ENCODE data around the gene GPRIN1.

GPRIN1 gene

GRCh38 chr5:176642675-176643490 is 32.9 kb upstream of the GPRIN1 start:
- DNase-seq: no peak

DNA sequence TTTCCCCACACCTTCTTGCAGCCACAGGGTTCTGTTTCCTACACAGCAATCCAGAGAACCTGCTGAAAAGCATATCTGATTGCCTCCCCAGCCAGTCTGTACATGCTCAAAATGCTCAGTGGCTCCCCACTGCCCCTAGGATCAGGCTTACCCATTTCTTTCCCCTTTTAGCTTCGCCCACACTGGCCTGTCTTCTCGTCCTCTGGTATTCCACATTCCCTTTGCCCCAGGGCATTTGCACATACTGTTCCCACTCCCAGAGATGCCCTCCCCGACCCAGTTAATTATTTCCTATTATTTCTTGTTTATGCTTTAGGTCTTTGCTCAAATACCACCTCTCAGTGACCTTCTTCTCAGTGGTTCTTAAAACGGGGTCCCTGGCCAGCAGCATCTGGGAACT is 30.7 kb upstream of the GPRIN1 start:
- DNase-seq: no peak

GRCh38 chr5:176639981-176640380 is 30.0 kb upstream of the GPRIN1 start:
- DNase-seq: no peak

- no peak for DNase-seq
Observed at GRCh38 chr5:176639208-176639607, 29.3 kb upstream of the GPRIN1 start.

DNA sequence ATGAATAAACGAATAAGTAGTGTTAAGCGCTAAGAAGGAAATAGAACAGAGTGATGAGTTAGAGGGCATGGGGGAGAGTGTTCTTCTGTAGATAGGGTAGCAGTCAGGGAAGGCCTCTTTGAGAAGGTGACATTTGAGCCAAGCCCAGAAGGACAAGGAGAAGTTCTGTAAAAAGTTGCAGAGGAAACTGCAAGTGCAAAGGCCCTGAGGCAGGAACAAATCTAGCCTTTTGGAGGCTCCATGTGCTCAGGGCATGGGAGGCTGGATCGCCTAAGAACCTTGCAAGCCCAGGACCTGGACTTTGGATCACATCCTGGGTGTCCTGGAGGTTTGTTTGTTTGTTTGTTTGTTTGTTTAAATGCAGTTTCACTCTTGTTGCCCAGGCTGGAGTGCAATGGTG is 28.5 kb upstream of the GPRIN1 start:
- no peak for DNase-seq

GRCh38 chr5:176637556-176637955 is 27.6 kb upstream of the GPRIN1 start:
- DNase-seq: no peak

DNA sequence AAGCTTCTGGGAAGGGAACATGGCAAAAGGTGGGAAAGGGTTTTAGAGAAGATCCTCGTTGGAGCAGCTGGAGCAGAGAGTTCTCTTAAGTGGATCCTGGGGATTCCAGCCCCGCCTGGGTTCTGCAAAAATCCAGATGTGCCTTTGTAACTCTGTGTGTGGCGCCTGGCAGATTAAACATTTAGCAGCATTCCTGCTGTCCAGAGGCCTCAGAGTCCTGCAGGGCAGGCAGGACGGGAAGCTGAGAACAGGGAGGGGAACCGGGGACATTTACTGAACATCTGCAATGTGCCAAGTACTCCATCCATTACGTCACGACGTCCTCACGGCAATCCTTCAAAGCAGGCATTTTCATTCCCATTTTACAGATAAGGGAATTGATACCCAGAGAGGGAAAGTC is 26.5 kb upstream of the GPRIN1 start:
- DNase-seq: no peak

- no peak for DNase-seq
Observed at GRCh38 chr5:176633598-176633997, 23.6 kb upstream of the GPRIN1 start.

DNA sequence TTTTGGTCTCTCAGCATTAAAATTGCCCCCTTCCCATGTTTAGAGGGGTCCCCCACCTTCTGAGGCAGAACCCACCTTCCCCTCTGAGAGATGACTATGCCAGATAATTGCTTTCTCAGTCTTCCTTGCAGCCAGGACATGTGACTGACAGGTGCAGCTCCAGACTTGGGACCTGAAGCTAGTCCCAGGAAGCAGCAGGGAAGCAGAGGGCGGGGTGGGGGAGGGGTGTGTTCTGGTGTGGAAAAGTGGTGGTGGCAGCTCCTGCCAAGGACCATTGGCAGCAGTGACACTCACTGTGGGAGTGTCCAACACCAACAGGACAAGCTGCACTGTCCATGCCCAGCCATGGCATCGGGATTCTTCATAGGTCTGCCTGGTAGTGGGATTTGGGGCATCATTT is 22.8 kb upstream of the GPRIN1 start:
- no peak for DNase-seq

DNA sequence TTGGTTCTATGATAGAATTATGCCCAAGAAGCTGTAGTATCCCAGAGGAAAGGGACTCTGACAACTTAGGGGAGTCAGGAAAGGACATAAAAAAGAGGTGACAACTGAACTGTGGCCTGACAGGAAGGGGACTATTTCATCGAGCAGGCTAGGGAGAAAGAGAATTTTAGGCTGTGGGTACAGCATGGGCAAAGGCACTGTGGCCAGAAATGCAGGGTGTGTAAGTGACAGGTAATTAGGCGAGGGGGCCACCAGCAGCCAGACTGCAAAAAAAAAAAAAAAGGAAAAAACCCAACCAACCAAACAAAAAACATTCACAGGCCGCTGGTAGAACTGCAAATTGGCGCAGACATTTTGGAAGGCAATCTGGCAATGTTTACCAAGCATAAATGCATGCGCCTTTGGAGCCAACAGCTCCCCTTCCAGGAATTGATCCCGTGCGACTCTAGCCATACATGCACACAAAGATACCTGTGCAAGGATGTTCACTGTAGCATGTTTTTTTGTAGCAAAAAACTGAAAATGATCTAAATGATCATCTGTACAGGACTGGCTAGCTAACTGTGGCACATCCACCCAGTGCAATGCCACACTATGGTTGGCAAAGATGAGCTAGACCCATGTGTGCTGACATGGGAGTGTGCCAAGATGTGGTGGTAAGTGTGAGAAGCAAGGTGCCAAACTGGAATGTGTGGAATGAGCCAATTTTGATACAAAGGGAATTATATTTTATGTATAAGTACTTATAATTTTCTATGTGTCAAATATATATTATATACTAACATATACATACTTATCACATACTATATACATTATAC is 21.6 kb upstream of the GPRIN1 start:
- no peak for DNase-seq

GRCh38 chr5:176630681-176631222 is 20.8 kb upstream of the GPRIN1 start:
- DNase-seq: no peak

GRCh38 chr5:176629853-176630680 is 20.1 kb upstream of the GPRIN1 start, which contains the start of the genes EIF4E1B and SNCB:
Gene EIF4E1B, plus strand, starts transcription at chr5:176630675. Its CDS starts 12,113 bp downstream, at chr5:176642788.
Gene SNCB, minus strand, starts transcription at chr5:176630534. Its CDS starts 880 bp downstream, at chr5:176629654.
- peak; percentile 14 for DNase-seq

GRCh38 chr5:176629317-176629852 is 19.4 kb upstream of the GPRIN1 start:
- no peak for DNase-seq

- DNase-seq: no peak
Observed at GRCh38 chr5:176628406-176629228, 18.7 kb upstream of the GPRIN1 start.

- DNase-seq: no peak
Observed at GRCh38 chr5:176627582-176627981, 17.6 kb upstream of the GPRIN1 start.

GRCh38 chr5:176626876-176627236 is 16.9 kb upstream of the GPRIN1 start:
- DNase-seq: no peak

DNA sequence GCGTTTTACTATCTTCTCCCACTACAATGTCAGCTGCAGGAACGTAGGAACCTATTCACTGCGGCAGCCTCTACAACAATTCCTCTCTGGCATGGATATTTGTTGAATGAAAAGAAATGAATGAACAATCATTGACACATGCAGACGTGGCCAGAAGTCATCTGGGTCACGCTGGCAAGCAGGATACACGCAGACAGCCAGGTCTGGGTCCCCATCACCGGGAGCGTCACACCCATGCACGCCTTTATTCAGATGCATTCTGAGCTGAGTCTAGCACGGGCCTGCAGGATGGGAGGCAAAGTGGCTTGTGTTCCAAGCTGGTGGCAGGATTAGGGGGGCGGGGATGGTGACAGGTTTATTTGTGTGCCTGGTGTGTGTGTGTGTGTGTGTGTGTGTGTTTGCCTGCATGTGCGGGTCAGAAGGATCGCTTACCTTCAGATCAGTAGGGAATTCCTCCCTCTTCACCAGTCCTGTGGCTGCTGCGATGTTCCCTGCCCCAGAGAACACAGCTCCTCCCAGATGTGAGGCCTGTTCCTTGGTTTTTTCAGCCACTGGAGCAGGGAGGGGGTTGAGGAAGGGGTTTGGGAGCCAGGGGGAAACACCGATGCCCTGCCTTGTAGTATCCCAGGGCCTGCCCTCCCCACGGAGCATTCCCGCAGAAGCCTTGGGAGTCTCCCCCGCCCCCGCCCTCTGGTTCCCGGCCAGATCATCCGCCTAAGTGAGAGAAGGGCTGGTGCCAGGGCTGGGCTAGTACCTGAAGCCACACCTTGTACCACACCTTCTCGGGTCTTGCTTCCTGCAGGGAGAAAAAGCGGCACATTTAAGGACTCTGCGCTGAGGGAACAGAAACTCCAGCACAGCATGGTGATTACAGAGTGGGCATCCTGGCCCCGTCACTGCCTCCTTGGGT is 16.3 kb upstream of the GPRIN1 start:
- DNase-seq: no peak

DNA sequence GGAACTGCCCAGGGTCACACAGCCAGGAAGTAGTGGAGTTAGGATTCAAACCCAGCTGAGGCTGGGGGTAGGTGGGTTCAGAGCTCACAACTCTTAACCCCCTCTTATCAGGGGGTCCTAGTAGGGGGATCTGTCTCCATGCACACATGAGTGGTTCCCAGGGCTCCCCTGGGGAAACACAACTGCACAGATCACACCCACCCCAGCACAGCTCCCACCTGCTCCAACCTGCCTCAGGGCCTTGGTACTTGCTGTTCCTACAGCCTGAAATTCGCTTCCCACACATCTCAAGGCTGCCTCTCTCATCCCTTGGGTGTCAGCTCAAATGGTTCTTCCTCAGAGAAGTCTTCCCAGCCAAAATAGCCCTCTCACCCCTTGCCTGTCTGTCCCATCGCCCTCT is 15.6 kb upstream of the GPRIN1 start:
- no peak for DNase-seq

DNA sequence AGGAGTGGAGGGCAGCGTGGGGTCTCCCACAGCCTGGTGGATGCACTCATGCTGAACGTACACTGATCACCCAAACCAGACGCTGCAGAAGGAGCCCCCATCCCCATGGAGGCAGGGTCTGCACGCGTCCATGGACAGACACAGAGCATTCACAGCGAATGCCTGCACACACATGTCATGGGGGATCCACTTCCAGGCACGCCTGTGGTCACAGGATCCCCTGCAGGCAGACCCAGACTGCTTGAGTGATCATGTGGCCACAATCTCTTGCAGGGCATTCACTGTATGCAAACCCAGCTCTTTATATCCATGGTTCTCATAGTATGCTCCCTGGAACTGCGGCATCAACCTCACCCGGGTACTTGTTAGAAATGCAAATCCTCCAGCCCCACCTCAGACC is 15.0 kb upstream of the GPRIN1 start:
- no peak for DNase-seq

- DNase-seq: no peak
Observed at GRCh38 chr5:176624142-176624541, 14.2 kb upstream of the GPRIN1 start.

DNA sequence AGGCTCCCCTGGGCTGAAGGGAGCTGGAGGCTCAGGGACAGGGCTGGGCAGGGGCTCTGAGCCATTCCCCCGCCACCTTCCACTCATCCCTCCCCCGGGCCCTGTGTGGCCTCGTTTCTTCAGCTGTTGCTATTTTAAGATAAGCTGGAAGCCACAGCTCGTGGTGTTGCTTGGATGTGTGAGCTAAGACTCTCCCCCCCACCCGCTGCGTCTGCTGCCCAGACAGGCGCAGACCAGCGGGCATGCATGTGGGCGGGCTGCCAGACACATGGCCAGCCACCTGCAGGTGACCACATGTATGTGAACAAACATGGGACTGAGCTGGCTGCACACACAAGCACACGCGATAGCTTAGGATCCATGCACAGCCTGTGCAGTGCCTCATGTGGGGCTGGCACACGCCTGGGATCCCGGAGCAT is 11.7 kb upstream of the GPRIN1 start:
- no peak for DNase-seq
